CD14-positive monocyte (primary cell): ENCODE measurements around the gene LRRC10B. TPM values are rescaled to one million over a fixed set of nuclear protein-coding genes. Genes with fewer than 3 reads are reported as not detected.

Experiments
- DNase-seq, 3 donors: peaks; one replicate each; pipeline ENCODE4 v3.0.0-alpha.2; 2011 to 2022
- H2AFZ ChIP-seq: 2 replicates; pipeline ENCODE4 v1.6.0; 2012; ENCODE audit warnings: mild to moderate bottlenecking, low read depth, low read length, inconsistent platforms; ENCODE audit not compliant: insufficient read depth, poor library complexity, severe bottlenecking
- H3K27ac ChIP-seq, 2 donors: 1 replicate in 1 of 2; 2 replicates in 1 of 2; pipeline ENCODE4 v1.5.1; 2012 to 2013; ENCODE audit warnings: low read length in 2 of 2, control low read depth in 1 of 2, inconsistent platforms in 1 of 2, low read depth in 1 of 2, mild to moderate bottlenecking in 1 of 2
- H3K27me3 ChIP-seq, 2 donors: one replicate each; pipeline versions ENCODE4 v1.6.0 to v1.6.1; 2011 to 2013; ENCODE audit warnings: low read length in 2 of 2; ENCODE audit not compliant: control insufficient read depth in 2 of 2, insufficient read depth in 2 of 2
- H3K36me3 ChIP-seq, 2 donors: replicated peaks in 1 of 2; 1 replicate in 1 of 2; 2 replicates in 1 of 2; pipeline versions ENCODE4 v1.5.1 to v1.6.1; 2012 to 2013; ENCODE audit warnings: low read length in 2 of 2, control low read depth in 1 of 2, inconsistent platforms in 1 of 2, mild to moderate bottlenecking in 1 of 2; ENCODE audit not compliant: insufficient read depth in 2 of 2, control insufficient read depth in 1 of 2
- H3K4me1 ChIP-seq, 2 donors: 1 replicate in 1 of 2; 2 replicates in 1 of 2; pipeline versions ENCODE4 v1.5.1 to v1.6.1; 2012 to 2013; ENCODE audit warnings: low read length in 2 of 2, control low read depth in 1 of 2, inconsistent platforms in 1 of 2, mild to moderate bottlenecking in 1 of 2, moderate library complexity in 1 of 2; ENCODE audit not compliant: insufficient read depth in 2 of 2, control insufficient read depth in 1 of 2
- H3K4me2 ChIP-seq: replicated peaks from 2 replicates; pipeline ENCODE3; 2012; ENCODE audit warnings: low read length, moderate library complexity, mild to moderate bottlenecking; ENCODE audit not compliant: poor library complexity, severe bottlenecking; ENCODE audit errors: extremely low read depth
- H3K4me3 ChIP-seq, 3 experiments: fragments of 200-600 bp in 1 of 3; sonication (generic) in 1 of 3; replicated peaks in 1 of 3; 1 replicate in 2 of 3; 2 replicates in 1 of 3; pipeline ENCODE4 v1.5.1; 2011 to 2013; ENCODE audit warnings: low read length in 3 of 3, mild to moderate bottlenecking in 3 of 3, control low read depth in 2 of 3, low read depth in 2 of 3, inconsistent platforms in 1 of 3, moderate library complexity in 1 of 3
- H3K79me2 ChIP-seq: 2 replicates; pipeline ENCODE4 v1.6.0; 2012; ENCODE audit warnings: mild to moderate bottlenecking, control low read depth, inconsistent platforms, low read length, moderate library complexity; ENCODE audit not compliant: insufficient read depth
- H3K9ac ChIP-seq: 2 replicates; pipeline ENCODE4 v1.6.0; 2017; ENCODE audit warnings: low read length, mild to moderate bottlenecking; ENCODE audit not compliant: insufficient read depth, poor library complexity, severe bottlenecking
- H3K9me3 ChIP-seq, 2 donors: replicated peaks in 1 of 2; 1 replicate in 1 of 2; 2 replicates in 1 of 2; pipeline versions ENCODE4 v1.5.1 to v1.6.1; 2012 to 2013; ENCODE audit warnings: low read length in 2 of 2, control low read depth in 1 of 2; ENCODE audit not compliant: control insufficient read depth in 1 of 2, insufficient read depth in 1 of 2
- H4K20me1 ChIP-seq: 2 replicates; pipeline ENCODE4 v1.6.0; 2012; ENCODE audit warnings: mild to moderate bottlenecking, low read length, control low read depth, moderate library complexity; ENCODE audit not compliant: insufficient read depth
- H3K27ac Mint-ChIP-seq, 7 donors: one replicate each; pipeline ENCODE4 v1.8.0; 2020; ENCODE audit warnings: mild to moderate bottlenecking in 7 of 7, mixed read lengths in 7 of 7, moderate library complexity in 6 of 7, inconsistent platforms in 2 of 7
- H3K27me3 Mint-ChIP-seq, 3 donors: one replicate each; pipeline ENCODE4 v1.8.0; 2021 to 2022; ENCODE audit warnings: low read depth in 3 of 3, mild to moderate bottlenecking in 3 of 3, mixed read lengths in 3 of 3, moderate library complexity in 3 of 3, inconsistent platforms in 1 of 3
- H3K36me3 Mint-ChIP-seq, 2 donors: one replicate each; pipeline ENCODE4 v1.8.0; 2020; ENCODE audit warnings: mixed read lengths in 2 of 2, inconsistent platforms in 1 of 2, mild to moderate bottlenecking in 1 of 2
- H3K4me1 Mint-ChIP-seq: one replicate; pipeline ENCODE4 v1.8.0; 2020; ENCODE audit warnings: mild to moderate bottlenecking, mixed read lengths
- H3K4me3 Mint-ChIP-seq, 2 donors: one replicate each; pipeline ENCODE4 v1.8.0; 2020; ENCODE audit warnings: mild to moderate bottlenecking in 2 of 2, mixed read lengths in 2 of 2, moderate library complexity in 1 of 2
- H3K9me3 Mint-ChIP-seq, 7 donors: one replicate each; pipeline ENCODE4 v1.8.0; 2020 to 2022; ENCODE audit warnings: mixed read lengths in 7 of 7, mild to moderate bottlenecking in 6 of 7, moderate library complexity in 6 of 7, inconsistent platforms in 2 of 7
- CTCF ChIP-seq: fragments of 200-600 bp; IDR thresholded peaks from one replicate; pipeline ENCODE4 v1.8.0; 2022; ENCODE audit warnings: antibody characterized with exemption, mild to moderate bottlenecking
- WGBS: methylation state at CpG from one replicate; pipeline ENCODE4 v1.1.5; 2013; ENCODE audit warnings: missing lambda C conversion rate; ENCODE audit not compliant: insufficient coverage; 5-methylcytosine and 5-hydroxymethylcytosine counted together
- intact Hi-C, 2 donors: fragments of 100-400 bp; cut with micrococcal nuclease; formaldehyde crosslinking; loops; one replicate each; pipeline versions ENCODE4 v1.15.0 to v1.15.1; 2023
- polyA plus RNA-seq, 3 donors: library from polyadenylated mRNA; depleted of rRNA in 1 of 3; unstranded in 2 of 3; stranded (reverse) in 1 of 3; fragments of 300-500 nt in 2 of 3; fragments of >200 nt in 1 of 3; fragmentation: Illumina TruSeq in 2 of 3; gene quantifications; 1 replicate in 2 of 3; 2 replicates in 1 of 3; pipeline ENCODE4 v1.2.3, GENCODE V29; 2012 to 2021

Gene LRRC10B
- polyA plus RNA-seq, 3 donors = not detected

- no peaks in the 10 kb centered on the region for H3K4me1 ChIP-seq
- peak overlapping the region in 1 of 7 donors; percentile 55 for H3K27ac Mint-ChIP-seq
- H3K4me3 Mint-ChIP-seq = no peak overlapping the region
- H3K4me2 ChIP-seq = no peak overlapping the region
- TF ChIP-seq CTCF = no peak
- no peak for DNase-seq
- H3K9me3 ChIP-seq = no peaks in the 10 kb centered on the region
- H3K27me3 Mint-ChIP-seq = peaks cover 4 to 6% (median 5%) of the 10 kb centered on the region in 3 donors
- H2AFZ ChIP-seq = no peak overlapping the region
- no peak overlapping the region for H3K9ac ChIP-seq
- peaks cover 0 to 3% of the 10 kb centered on the region in 2 donors for H3K36me3 Mint-ChIP-seq
- 96% methylated on average over 3 of the region's 4 CpGs for WGBS
- no peaks in the 10 kb centered on the region for H3K79me2 ChIP-seq
- intact Hi-C loops = loop anchor here in 1 of 2 donors (10.0 kb wide), 1 partner anchor 147 kb away; no protein-coding TSS in a partner anchor
- H3K27me3 ChIP-seq = no peaks in the 10 kb centered on the region
- H3K27ac ChIP-seq = no peak overlapping the region
- peaks cover 0 to 9% (median 0%) of the 10 kb centered on the region in 7 donors for H3K9me3 Mint-ChIP-seq
- H4K20me1 ChIP-seq = no peaks in the 10 kb centered on the region
- H3K4me3 ChIP-seq = no peak overlapping the region
- no peaks in the 10 kb centered on the region for H3K36me3 ChIP-seq
- no peaks in the 10 kb centered on the region for H3K4me1 Mint-ChIP-seq
Measured at GRCh38 chr11:61487342-61488025, 21.1 kb upstream of the LRRC10B start.

GRCh38 chr11:61488651-61489291, 19.8 kb upstream of the LRRC10B start:
- H2AFZ ChIP-seq = no peak overlapping the region
- no peaks in the 10 kb centered on the region for H3K4me1 Mint-ChIP-seq
- intact Hi-C loops = loop anchor here in 1 of 2 donors (10.0 kb wide), 1 partner anchor 146 kb away; no protein-coding TSS in a partner anchor

More at GRCh38 chr11:61488651-61489291, 19.8 kb upstream of the LRRC10B start:
- Mint-ChIP-seq H3K27me3 (peaks cover 5 to 7% (median 6%) of the 10 kb centered on the region in 3 donors), H3K36me3 (peaks cover 0 to 3% of the 10 kb centered on the region in 2 donors), H3K27ac (peak overlapping the region in 1 of 7 donors; percentile 4), H3K4me3 (no peak overlapping the region), H3K9me3 (peaks cover 0 to 9% (median 0%) of the 10 kb centered on the region in 7 donors)
- DNase-seq = no peak
- no peak for TF ChIP-seq CTCF
- Histone ChIP-seq H3K4me2 (no peak overlapping the region), H3K36me3 (no peaks in the 10 kb centered on the region), H3K9ac (no peak overlapping the region), H3K79me2 (no peaks in the 10 kb centered on the region), H3K9me3 (no peaks in the 10 kb centered on the region), H3K4me1 (no peaks in the 10 kb centered on the region), H3K4me3 (no peak overlapping the region), H3K27ac (no peak overlapping the region), H3K27me3 (no peaks in the 10 kb centered on the region), H4K20me1 (no peaks in the 10 kb centered on the region)
- 82% methylated on average over 17 of the region's 19 CpGs for WGBS
